GM21423 (cell line): Measurements from ENCODE around the gene PRXL2B.
"Not testable (repeated sequence)": the region's sequence is repeated elsewhere in the genome, so short reads cannot be mapped to it uniquely, and the experiment has no call there.

Source experiments
- ATAC-seq: cut with Tn5 transposase; IDR thresholded peaks from one replicate; pipeline ENCODE4 v1.9.1; 2021; ENCODE audit warnings: mild to moderate bottlenecking, moderate library complexity; ENCODE audit not compliant: unreplicated experiment

The PRXL2B gene

DNA sequence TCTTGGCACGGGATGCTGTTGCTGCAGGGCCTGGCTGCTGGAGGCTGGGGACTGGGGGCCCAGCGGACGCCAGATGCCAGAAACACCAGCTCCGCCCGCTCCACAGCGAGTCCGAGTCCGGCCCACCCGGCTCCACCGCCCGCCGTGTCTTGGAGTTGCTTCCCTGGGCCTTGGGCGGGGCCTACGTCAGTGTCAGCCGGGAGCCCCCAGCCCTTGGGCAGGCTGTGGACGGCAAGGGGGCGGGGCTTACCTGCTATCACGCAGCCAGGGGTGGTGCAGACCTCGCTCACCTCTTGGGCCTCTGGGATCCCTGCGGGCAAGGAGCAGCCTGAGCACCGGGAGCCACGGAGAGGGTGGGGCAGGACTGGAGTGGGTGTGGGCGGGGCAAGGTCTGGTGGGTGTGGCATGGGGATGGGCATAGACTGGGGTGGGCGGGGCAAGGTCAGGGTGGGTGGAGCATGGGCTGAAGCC is 24.5 kb downstream of the PRXL2B start:
- no peak for ATAC-seq

DNA sequence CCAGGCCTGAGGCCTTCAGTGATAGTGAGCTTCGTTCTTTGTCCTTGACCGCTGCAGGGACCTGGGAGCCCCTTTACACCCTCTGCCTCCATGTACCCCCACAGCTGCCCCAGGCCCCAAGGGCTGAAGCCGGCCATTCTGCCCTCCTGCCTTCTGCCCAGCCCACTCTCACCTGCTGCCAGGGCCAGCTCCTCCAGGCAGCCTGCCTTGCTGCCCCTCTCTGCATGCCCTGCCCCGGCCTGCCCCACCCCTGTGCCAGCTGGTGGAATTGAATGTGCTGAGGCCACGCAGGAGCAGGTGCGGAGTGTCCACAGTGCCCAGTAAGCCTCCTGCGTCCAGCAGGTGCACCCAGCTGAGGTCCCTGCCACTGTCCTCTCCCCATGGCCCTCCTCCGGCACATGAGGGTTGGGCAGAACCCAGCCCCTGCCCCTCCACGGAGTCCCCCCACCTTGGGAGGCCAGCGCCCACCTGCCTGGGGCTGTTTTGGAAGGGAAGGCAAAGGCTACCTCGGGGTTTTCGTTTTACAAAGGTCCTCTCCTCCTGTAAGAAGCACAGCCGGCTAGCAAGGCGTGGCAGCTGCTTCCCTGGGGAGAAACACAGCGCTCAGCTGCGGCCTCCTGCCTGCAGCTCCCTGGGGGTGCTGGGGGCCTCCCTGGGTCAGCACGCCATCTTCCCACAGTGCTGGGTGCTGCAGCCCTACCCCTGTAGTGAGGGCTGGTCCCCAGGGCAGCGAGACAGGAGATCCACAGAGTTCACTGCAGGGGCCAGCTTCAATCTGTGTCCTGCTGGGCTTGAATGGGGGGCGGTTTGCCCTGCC is 25.3 kb downstream of the PRXL2B start:
- ATAC-seq, result no peak

DNA sequence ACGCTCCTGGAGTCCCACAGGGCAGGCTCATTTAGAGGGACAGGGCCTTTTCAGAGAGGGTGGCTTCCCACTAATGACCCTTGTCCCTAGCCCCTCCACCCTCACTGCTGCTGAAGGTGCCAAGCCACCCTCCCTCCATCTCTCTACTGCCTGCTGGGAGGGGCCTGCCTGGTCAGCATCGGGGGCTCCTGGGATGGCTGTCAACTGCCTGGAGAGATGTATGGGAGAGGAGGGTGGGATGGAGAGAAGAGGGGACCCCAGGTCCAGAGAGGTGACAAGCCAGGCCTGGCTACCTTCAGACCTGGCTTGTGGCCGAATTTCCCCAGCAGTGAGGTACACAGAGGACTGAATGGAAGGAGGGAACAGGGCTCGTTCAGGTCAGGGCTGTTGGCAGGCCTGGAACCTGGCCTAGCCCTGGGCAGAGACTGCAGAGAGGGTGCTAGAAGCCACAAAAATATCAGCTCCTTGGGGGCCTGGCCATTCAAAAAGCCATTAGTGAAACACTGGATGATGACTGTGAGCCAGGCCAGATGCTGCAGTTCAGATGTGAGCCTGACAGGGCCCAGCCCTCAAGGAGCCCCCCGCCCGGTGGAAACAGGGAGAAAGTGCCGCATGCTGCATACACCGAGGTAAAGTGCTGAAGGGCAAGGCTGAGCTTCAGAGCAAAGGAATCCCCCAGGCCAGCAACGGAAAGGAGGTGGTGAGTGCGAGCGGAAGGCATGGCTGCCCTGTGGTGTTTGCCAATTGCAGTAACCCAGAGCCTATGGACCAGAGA is 26.2 kb downstream of the PRXL2B start:
- ATAC-seq, result no peak

DNA sequence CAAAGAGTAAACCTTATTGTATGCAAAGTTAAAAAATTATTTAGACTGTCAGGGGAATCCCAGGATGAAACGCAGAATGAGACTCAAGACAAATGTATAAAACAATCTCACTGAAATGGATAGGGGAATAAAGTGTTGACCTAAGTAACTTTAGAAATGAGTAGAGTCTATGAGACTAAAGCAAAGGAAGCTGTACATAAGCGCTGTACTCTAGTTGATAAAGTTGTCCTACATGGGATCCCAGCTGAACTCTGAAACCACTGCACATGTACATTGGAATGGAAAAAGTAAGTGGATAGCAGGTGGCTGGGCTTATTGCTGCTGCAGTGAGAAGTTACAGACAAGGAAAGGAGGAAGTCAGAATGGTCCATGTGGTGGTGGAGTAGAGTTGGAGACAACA is 27.6 kb downstream of the PRXL2B start:
- ATAC-seq, result no peak

DNA sequence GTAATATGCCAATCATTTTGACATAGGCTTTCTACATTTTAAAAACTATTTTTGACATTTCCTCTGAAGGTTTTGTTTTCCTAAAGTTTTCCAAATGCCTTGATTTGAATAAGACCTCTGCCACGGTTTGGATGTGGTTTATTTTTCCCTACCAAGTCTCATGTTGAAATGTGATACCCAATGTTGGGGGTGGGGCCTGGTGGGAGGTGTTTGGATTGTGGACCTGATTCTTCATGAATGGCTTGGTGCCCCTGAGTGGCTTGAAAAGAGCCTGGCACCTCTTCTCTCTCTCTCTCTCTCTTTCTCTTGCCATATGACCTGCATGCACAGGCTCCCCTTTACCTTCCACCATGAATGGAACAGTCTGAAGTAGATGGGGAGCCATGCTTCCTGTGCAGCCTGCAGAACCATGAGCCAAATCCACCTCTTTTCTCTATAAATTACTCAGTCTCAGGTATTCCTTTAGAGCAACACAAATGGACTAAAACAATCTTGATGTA is 31.4 kb downstream of the PRXL2B start:
- no peak for ATAC-seq

DNA sequence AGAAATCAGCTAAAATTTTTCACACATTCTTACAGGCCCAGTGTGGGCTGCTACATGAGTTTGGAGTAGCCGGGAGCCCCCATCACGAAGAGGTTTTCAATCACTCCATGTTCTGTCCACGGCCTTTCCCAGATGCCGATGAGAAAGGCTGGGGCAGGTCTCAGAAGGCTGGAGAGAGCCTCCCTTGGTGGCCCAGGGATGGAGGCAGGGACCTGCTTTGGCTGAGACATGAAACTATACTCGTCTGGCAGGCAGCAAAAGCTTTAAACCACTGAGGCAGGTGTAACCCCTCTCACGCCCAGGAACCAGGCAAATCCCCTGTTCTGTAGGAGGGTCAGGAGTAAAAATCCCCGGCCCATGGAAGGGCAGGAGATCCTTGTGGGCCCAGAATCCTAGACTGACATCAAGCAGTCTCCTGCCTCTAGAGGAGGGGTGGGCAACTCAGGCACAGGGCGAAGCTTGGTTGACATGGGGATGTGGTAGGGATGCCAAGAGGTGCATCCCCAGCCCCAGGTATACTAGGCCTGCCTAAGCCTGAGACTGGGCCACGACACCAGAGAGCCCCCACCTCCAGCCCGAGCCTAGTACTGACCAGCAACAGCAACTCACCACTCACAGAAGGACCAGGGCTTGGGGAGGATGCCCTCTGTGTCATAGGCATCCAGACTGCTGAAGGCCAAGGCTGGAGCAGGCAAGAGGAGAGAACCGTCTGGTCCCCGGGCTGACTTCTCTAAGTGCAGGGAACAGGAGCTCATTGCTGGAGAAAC is 37.2 kb downstream of the PRXL2B start:
- no peak for ATAC-seq

DNA sequence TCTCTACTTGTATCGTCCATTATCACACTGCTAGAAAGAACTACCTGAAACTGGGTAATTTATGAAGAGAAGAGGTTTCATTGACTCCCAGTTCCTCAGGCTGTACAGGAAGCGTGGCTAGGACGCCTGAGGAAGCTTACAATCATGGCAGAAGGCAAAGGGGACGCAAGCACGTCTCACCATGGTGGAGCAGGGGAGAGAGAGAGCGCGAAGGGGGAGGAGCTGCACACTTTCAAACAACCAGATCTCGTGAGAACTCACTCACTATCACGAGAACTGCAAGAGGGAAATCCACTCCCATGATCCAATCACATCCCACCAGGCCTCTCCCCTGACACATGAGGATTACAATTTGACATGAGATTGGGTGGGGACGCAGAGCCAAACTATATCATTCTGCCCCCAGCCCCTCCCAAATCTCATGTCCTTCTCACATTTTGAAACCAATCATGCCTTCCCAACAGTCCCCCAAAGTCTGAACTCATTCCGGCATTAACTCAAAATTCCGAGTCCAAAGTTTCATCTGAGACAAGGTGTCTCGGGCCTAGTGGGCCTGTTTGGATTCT is 38.2 kb downstream of the PRXL2B start:
- no peak for ATAC-seq

DNA sequence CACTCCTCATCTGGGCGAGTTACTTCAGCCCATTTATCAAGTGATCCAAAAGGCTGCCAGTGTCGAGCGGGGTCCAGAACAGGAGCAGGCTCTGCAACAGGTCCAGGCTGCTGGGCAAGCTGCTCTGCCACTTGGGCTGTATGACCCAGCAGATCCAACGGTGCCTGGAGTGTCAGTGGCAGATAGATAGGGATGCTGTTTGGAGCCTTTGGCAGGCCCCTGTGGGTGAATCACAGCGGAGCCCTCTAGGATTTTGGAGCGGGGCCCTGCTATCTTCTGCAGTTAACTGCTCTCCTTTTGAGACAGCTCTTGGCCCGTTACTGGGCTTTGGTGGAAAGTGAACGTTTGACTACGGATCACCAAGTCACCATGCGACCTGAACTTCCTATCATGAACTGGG is 38.7 kb downstream of the PRXL2B start:
- ATAC-seq, result no peak

DNA sequence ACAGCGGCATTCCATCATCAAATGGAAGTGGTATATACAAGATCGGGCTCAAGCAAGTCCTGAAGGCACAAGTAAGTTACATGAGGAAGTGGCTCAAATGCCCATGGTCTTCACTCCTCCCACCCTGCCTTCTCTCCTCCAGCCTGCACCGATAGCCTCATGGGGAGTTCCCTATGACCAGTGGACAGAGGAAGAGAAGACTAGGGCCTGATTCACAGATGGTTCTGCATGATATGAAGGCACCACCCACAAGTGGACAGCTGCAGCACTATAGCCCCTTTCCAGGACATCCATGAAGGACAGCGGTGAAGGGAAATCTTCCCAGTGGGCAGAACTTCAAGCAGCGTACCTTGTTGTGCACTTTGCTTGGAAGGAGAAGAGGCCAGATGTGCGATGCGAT is 39.2 kb downstream of the PRXL2B start:
- not testable (repeated sequence) for ATAC-seq

DNA sequence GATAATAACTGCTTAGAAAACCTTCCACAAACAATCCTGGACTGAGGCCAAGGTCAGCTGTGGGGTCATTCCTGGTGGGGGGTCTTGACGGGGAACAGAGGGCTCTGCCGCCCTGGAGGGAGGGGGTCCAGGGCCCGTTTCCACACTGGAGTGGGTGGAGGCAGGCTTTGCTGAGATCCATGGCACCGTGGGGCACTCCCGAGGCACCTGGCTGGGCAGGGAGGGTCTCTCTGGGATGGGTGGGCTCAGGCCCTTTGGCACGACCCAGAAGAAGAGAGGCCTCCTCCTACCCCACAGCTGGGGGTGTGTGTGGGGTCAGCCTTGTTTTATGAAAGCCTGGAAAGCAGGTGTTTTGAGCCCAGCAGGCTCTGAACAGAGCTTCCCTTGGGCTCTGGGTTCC is 41.2 kb downstream of the PRXL2B start:
- ATAC-seq, result no peak

DNA sequence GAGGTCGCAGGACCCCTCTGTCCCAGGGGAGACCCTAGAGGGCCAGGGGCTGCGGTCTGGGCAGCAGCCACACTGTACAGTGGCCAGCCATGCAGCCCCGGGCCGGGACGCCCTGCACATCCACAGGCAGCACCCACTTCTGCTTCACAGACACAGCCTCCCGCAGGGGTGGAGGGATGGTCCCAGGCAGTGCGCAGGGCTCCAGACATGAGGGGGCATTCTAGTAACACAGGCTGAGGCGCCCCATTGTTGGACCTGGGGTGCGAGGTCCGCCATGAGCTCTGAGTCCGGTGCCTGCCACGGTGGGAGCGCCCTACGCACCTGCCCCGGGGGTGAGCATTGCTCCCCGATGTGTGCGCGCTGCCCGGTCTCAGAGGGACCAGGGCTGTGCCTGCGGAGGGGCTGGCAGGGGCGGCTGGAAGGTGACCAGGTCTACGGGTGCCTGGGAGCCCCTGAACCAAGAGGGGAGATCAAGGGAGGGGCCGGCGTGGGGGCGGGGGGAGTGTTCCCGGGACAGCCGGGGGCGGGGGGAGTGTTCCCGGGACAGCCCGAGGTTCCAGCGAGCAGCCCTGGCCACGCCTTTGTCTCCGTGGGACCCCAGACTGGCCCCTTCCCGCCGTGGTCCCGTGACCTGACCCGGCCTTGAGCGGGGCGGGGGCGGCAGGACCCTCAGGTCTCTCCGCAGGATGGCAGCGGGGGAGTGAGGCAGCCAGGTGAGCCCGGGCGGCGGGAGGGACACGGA is 41.8 kb downstream of the PRXL2B start:
- no peak for ATAC-seq

DNA sequence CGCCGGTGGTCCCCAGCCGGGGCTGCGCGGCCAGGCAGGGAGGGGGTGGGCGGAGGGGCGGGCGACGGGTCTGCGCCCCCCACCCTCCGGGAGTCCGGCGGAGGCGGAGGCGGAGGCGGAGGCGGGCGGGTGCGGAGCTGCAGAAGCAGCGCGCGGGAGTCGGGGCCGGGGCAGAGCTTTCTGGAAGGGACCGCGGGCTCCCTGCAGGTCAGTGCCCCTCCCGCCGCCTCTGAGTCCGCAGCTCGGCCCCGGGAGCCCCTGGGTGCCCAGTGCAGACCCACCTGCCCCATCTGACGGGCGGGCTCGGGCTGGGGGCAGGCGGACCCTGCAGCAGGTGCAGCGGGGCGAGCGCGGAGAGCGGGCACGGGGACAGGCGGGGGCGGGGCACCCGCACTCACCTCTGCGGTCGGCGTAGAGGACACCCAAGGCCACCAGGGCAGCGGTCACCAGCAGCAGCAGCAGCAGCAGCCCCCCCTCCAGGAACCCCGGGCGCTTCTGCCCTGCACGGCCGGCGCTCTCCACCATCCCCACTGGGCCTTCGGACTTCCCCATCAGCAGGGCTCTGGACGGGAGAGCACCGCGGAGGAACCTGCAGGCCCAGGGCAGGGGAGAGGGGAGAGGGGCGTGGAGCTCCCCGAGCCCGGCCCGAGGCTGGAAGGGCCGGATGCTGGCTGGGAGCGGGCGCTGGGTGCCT is 42.5 kb downstream of the PRXL2B start:
- ATAC-seq, result no peak

DNA sequence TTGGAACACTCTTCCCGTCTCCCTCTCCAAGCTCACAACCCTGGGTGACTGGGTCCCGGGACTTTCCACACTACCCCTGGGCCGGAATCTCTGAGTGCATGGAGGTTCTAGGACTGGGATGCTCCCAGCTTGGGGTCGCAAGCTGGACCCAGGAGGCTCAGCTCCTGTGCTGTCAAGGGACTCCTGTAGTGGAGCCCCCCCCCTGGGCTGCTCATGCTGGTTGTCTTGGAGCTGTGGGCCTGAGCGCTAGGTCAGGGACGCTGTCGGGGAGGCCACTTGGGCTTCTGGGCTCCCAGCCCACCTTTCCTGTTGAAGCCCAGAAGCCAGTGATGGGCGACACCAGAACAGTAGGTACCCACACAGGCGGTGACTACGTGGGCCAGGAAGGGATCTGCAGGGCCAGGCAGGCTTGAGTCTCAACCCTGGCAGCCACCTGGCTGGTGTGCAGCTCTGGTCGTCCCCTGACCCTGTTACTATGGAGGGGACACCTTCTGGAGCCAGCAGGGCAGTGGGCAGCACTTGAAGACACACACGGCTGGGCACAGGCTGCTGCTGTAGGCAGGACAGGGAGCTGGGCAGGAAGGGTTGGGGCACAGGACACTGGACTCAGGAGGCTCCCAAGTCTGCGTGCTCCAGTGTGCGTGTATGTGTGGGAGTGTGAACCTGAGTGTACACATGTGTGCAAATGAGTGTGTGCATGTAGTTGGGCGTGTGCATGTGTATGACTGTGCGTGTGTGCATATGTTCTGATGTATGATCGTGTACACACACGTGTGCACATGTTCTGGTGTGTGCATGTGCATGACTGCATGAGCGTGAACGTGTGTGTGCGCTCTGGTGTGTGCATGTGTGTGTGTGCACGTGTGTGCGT is 43.3 kb downstream of the PRXL2B start:
- ATAC-seq, result no peak

DNA sequence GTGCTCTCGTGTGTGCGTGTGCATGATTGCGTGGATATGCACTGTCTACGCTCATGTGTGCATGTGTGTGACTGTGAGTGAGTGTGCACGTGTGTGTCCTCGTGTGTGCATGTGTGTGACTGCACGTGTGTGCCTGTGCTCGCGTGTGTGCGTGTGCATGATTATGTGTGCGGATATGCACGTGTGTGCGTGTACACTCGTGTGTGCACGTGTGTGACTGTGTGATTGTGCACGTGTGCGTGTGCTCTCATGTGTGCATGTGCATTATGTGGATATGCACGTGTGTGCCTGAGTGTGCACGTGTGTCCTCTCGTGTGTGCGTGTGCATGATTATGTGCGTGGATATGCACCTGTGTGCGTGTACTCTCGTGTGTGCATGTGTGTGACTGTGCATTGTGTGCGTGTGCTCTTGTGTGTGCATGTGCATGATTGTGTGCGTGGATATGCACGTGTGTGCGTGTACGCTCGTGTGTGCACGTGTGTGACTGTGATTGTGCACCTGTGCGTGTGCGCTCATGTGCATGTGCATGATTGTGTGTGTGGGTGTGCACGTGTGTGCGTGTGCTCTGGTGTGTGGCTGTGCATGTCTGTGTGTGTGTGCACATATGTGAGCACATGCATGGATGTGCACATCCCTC is 44.0 kb downstream of the PRXL2B start:
- no peak for ATAC-seq

DNA sequence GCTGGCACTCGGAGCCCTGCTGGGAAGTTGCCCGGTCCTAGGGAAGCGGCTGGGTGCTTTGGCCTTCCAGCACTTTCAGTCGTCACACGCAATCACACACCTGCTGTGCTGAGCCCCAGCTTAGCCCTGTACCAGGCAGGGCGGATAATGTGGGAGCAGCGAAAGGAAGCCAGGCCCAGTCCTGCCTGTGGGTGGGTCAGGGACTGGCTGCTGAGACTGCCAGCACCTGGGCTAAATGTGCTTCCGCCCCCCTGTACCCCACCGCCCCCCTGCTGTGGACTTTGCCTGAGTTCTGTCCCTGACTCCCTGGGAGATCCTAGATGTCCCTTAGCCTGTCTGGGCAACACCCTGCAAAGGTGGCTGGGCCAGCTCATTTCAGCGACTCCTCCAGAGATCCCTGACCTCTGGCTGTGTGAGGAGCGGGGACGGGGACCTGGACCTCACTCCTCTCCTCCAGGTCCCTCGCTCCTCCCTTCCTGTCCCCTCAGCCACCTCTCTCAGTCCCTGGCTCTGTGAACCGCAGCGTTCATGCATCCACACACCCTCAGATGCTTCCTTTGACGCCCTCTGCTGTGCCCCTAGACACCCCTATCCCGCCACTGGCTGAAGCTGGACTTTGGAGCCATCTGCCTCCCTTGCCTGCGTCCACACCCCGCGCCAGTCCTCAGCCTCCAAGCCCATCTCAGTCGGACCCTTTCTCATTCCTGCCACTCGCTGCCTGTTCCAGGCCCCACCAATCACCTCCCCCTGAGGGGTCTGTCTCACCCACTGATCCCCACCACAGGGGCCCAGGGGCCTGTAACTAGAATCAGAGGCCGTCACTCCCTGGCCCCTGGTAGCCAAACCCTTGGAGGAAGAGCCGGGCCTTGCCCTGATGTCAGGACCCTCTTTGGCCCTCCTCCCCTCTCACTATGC is 44.8 kb downstream of the PRXL2B start:
- ATAC-seq, result no peak

DNA sequence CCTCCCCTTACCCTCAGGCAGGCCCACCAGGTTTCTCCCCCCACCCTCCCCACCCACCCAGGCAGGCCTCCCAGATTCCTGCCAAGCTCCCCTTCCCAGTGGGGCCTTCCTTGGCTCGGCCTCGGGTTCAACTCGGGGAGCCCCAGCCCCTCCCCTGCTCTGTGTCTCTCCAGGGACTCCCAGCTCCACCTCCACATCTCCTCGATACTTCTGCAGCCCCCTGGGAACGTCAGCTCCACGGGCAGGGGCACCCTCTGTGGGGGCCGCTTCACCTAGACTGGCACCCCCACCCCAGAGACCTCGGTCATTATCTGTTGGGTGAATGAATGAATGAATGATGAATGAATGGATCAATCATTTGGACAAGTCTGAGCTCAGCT is 45.5 kb downstream of the PRXL2B start:
- ATAC-seq, result no peak
